ENCODE results near the gene NRXN3.

DNA sequence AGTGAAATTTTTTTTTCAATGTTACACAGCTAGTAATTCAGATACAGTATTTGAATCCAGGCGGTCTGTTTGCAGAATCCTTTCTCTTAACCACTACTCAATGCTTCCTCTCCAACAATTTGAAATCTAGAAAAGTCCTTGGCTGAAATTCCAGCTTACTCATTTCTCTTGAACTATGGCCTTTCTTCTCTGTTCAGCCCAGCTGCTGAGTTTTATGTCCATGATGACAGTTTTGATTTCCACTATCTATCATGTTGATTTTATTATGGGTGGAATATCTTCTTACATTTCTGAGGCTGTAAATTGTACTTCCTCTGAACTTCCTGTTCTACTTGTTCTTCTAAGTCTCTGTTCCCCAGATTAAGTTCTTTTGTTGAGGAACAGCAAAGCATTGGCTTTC, 1725.8 kb downstream of the NRXN3 start:
- TF ChIP-seq, protein P1, sequence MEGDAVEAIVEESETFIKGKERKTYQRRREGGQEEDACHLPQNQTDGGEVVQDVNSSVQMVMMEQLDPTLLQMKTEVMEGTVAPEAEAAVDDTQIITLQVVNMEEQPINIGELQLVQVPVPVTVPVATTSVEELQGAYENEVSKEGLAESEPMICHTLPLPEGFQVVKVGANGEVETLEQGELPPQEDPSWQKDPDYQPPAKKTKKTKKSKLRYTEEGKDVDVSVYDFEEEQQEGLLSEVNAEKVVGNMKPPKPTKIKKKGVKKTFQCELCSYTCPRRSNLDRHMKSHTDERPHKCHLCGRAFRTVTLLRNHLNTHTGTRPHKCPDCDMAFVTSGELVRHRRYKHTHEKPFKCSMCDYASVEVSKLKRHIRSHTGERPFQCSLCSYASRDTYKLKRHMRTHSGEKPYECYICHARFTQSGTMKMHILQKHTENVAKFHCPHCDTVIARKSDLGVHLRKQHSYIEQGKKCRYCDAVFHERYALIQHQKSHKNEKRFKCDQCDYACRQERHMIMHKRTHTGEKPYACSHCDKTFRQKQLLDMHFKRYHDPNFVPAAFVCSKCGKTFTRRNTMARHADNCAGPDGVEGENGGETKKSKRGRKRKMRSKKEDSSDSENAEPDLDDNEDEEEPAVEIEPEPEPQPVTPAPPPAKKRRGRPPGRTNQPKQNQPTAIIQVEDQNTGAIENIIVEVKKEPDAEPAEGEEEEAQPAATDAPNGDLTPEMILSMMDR (conservative IDR thresholded peaks at IDR 0.05 in 1 of 2, IDR thresholded peaks at IDR 0.05 in 1 of 2; ENCODE audit: extremely low read depth in 1 of 2, insufficient read depth in 1 of 2, low read depth in 1 of 2, low read length in 2 of 2): no peak
- no peak for TF ChIP-seq EZH2 (IDR thresholded peaks at IDR 0.05; ENCODE audit: borderline replicate concordance, low read length)

Measured in mammary epithelial cell (primary cell).